ENCODE measurements around the gene RCC2.

Gene RCC2

GRCh38 chr1:17377325-17377953, 62.0 kb downstream of the RCC2 start:
- no peak for DNase-seq (ENCODE audit: low spot score)

- DNase-seq (ENCODE audit: low spot score) = no peak
These were observed 63.8 kb downstream of the RCC2 start for GRCh38 chr1:17375651-17376050.

- no peak for DNase-seq (ENCODE audit: low spot score)
These were observed 66.5 kb downstream of the RCC2 start for GRCh38 chr1:17372955-17373354.

GRCh38 chr1:17371896-17372295, 67.6 kb downstream of the RCC2 start, which contains the start of gene PADI6:
Gene PADI6, plus strand, starts transcription at chr1:17372196. Its CDS starts 50 bp downstream, at chr1:17372246.
- no peak for DNase-seq (ENCODE audit: low spot score)

DNA sequence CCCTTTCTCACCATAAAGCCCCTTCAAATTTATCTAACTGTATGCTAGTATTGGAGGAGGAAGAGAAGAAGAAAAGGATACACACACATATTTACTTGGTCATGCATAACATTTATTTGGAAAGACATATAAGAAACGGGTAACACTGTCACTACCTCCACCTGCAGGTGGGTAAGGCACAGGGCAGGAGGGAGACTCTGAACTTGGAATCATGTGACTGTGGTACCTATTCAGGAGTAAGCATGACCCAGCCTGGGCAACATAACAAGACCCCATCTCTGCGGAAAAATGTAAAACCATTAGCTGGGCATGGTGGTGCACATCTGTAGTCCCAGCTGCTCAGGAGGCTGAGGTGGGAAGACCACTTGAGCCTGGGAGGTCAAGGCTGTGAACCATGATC, 68.9 kb downstream of the RCC2 start:
- no peak for DNase-seq (ENCODE audit: low spot score)

GRCh38 chr1:17369466-17369865, 70.0 kb downstream of the RCC2 start:
- no peak for DNase-seq (ENCODE audit: low spot score)

DNA sequence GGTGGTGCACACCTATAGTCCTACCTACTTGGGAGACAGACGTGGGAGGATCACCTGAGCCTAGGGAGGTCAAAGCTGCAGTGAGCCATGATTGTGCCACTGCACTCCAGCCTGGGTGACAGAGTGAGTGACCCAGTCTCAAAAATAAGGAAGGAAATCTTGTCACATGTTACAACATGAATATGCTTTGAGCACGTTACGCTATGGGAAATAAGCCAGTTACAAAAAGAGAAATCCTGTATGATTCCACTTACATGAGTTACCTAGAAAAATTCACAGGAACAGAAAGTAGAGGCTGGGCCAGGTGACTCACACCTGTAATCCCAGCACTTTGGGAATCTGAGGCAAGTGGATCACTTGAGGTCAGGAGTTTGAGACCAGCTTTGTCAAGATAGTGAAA, 74.2 kb downstream of the RCC2 start:
- DNase-seq (ENCODE audit: low spot score) = no peak

DNA sequence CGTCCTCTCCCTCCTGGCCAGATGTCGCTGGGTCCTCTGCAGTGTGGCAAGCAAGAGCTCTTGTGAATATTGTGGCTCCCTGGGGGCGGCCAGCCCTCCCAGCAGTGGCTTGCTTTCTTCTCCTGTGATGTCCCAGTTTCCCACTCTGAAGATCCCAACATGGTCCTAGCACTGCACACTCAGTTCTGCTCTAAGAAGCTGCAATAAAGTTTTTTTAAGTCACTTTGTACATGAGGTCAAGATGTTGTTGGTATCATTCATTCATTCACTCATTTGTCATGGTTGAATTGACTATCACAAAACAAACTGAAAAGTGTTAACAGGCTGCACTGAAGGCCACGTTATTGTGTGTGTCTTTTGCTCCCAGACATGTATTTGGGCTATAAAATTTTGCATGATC, 75.7 kb downstream of the RCC2 start:
- DNase-seq (ENCODE audit: low spot score) = no peak

DNA sequence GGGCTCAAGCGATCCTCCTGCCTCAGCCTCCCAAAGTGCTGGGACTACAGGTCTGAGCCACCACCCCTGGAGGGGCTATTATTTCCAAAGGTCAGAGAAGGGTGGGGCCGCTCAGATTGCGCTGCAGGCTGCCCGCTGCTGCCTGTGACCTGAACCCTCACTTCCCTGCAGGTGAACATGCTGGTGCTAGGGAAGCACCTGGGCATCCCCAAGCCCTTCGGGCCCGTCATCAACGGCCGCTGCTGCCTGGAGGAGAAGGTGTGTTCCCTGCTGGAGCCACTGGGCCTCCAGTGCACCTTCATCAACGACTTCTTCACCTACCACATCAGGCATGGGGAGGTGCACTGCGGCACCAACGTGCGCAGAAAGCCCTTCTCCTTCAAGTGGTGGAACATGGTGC, 76.1 kb downstream of the RCC2 start:
- no peak for DNase-seq (ENCODE audit: low spot score)

GRCh38 chr1:17361687-17362086, 77.8 kb downstream of the RCC2 start:
- no peak for DNase-seq (ENCODE audit: low spot score)

GRCh38 chr1:17360272-17360956, 79.1 kb downstream of the RCC2 start:
- DNase-seq (ENCODE audit: low spot score) = no peak

GRCh38 chr1:17359808-17360207, 79.7 kb downstream of the RCC2 start:
- DNase-seq (ENCODE audit: low spot score) = no peak

GRCh38 chr1:17359031-17359430, 80.4 kb downstream of the RCC2 start:
- DNase-seq (ENCODE audit: low spot score) = no peak

DNA sequence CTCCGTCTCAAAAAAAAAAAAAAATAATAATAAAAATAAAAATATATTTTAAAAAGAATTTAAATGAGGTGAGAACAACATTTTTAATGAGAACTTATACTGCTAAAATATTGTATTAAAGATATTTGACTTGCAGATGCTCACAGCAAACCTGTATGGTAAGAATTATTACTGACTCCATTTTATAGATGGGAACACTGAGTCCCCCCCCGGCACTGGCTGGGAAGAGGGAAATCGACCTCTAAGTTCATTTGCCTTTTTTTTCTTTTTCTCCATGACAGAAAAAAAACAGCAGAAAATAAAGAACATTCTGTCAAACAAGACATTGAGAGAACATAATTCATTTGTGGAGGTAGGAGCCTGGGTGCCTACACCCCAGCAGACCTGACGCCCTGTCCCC, 80.9 kb downstream of the RCC2 start:
- no peak for DNase-seq (ENCODE audit: low spot score)
